GM10266 (cell line): ENCODE data around the gene TDRD12.
"Not testable (repeated sequence)": the region's sequence is repeated elsewhere in the genome, so short reads cannot be mapped to it uniquely, and the experiment has no call there.

Experiments used
- DNase-seq: peaks from one replicate; pipeline ENCODE4 v3.0.0; 2012; ENCODE audit errors: extremely low spot score
- TF ChIP-seq, protein P1 (sequence below): IDR thresholded peaks from 2 replicates; pipeline ENCODE4 v1.5.1; 2012; ENCODE audit warnings: mild to moderate bottlenecking, low read depth; ENCODE audit not compliant: control insufficient read depth, insufficient read depth; ENCODE audit errors: missing control alignments

The TDRD12 gene

DNA sequence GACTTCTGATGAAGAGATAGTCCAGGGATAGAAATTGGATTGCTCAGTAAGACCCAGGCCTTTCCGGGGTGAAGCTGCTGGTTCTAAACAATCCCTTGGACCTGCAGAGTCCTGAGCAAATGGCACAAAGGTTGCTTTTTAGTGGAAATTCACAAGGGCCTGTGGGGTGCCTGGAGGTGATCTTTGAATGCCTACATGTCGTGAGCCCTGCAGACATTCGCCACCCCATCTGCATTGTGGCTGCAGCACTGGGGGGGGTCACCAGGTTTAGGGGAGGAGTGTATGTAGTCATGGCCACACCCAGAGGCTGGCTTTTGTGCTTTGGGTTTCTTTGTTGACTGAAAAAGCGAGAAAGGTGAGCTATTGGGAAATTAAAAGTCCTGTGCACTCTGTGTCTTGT is 108.6 kb downstream of the TDRD12 start:
- no peak for DNase-seq
- TF ChIP-seq, protein P1, sequence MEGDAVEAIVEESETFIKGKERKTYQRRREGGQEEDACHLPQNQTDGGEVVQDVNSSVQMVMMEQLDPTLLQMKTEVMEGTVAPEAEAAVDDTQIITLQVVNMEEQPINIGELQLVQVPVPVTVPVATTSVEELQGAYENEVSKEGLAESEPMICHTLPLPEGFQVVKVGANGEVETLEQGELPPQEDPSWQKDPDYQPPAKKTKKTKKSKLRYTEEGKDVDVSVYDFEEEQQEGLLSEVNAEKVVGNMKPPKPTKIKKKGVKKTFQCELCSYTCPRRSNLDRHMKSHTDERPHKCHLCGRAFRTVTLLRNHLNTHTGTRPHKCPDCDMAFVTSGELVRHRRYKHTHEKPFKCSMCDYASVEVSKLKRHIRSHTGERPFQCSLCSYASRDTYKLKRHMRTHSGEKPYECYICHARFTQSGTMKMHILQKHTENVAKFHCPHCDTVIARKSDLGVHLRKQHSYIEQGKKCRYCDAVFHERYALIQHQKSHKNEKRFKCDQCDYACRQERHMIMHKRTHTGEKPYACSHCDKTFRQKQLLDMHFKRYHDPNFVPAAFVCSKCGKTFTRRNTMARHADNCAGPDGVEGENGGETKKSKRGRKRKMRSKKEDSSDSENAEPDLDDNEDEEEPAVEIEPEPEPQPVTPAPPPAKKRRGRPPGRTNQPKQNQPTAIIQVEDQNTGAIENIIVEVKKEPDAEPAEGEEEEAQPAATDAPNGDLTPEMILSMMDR = no peak

DNA sequence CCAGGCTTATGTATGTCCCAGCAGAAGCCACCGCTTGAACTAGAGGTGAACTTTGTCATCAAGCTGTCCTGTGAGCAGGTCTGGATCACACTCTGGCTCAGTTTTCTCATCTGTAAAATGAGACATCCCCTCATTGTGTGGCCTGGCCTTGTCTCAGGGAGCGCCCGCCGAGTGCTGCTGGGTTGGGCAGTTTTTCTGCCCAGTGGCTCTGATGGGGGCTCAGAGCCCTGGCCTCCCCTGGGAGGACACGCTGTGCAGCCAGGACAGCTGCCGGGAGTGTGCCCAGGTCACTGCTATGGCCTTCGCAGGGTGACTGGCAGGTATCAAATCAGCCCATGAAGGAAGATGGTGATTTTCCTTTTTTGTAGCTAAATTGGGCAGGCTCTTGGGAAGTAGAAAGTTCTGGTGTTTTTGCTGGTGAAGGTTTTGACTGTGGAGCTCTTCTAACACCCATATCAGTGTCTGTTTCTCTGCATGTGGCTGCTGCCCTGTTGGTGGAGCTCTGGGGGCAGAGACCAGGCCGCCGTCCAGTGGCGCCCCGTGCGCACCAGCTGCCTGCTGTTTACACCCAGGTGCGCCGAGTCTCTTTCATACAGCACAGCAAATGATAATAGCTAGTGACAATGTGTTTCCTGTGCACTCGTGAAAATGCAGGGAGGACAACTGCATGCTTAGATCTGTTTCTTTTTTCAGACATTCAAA is 109.2 kb downstream of the TDRD12 start:
- TF ChIP-seq, protein P1 = no peak
- DNase-seq = no peak

DNA sequence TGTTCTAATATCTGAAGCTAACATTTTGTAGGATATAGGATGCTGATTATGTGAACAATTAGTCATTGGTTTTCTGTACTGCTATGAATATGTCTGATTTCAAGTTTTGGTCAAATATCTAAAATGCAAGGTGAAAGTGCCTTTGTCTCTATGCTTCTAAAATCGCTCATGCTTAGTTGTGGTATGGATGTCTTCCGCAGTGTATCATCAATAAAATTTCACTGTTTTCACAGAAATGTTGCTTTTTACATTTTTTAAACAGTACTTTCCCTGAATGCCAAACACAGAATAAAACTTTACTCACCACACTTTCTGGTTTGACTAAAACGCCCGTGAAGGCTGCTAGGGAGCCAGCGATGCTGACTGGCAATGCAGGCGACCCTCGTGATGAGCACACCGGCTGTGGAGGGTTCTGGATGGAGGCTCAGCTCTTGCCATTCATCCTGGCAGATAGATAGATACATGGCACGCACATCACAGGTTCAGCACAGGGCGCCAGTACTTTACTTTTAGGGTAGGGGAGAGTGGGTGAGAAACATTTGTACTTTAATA is 109.9 kb downstream of the TDRD12 start:
- DNase-seq = no peak
- TF ChIP-seq, protein P1 = no peak

DNA sequence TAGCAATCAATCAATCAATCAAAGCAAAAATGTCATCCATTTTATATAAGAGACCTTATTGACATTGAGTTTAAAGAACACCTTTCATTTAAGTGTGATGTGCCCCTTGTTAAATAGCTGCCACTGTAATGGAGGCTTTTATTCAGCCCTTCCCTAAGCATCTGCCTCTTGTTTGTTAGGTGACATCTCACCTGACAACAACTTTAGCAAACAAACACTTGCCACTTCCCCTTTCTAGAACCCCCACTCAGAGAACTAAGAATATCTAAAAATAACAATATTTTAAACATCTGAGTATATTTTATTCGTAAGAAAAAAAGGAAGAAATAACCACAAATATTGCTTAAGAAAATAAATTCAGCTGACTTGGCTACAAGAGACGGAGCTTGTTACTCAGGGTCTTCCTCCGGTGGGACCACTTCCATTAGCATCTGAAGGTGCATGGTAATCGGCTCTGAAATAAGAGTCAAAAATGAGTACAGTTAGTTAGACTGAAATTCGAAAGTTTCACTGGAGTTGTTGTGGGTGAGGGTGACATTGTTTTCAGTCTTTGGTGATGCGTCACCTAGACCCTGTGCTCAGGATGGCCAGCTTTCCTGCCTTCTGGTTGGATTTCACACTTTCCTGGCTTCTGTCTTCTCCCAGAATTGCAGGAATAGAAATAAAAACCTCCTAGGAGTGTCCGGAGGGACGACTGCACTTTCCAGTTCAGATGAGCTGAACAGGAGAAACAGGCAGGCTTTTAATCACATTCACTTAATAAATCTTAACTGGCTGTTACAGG is 110.9 kb downstream of the TDRD12 start:
- TF ChIP-seq, protein P1 = no peak
- no peak for DNase-seq

DNA sequence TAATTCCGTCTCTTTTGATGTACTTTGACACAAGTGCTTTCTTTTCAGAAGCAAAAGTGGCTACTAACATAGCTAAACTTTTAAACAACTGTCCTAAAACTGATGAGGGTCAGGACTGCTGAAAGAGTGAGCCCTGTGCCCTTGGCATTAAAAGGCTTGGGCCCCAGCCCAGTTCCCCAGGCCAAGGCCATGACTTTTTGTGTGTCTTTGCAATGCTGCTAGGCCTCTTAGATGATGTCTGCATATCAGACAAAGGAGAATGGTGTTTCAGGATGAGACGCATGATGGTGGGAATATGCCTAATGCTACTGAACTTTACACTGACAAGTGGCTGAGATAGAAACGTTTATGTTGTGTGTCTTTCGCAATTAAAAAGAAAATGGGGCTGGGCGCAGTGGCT is 112.0 kb downstream of the TDRD12 start:
- TF ChIP-seq, protein P1 = no peak
- no peak for DNase-seq

DNA sequence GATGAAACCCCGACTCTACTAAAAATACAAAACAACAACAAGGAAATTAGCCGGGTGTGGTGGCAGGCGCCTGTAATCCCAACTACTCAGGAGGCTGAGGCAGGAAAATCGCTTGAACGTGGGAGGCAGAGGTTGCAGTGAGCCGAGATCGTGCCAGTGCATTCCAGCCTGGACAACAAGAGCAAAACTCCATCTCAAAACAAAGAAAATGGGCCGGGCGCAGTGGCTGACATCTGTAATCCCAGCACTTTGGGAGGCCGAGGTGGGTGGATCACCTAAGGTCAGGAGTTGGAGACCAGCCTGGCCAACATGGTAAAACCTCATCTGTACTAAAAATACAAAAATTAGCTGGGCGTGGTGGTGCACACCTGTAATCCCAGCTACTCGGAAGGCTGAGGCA is 112.5 kb downstream of the TDRD12 start:
- DNase-seq = not testable (repeated sequence)

DNA sequence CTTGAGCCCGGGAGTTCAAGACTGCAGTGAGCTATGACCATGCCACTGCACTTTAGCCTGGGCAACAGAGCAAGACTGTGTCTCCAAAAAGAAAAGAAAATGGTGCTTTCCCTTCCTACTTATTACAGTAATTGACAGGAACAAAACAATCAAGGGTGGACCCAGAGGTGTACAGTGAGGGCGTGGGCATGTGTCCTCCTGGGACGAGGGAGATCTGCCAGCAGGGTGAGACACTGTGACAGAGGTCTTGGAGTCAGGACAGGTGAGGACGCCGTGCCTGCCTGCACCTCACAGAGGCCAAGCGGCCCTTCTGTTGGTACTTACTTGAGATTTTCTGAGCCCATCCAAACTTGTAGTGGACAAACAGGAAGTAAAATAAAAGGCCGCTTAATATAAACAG is 113.3 kb downstream of the TDRD12 start:
- DNase-seq = not testable (repeated sequence)

DNA sequence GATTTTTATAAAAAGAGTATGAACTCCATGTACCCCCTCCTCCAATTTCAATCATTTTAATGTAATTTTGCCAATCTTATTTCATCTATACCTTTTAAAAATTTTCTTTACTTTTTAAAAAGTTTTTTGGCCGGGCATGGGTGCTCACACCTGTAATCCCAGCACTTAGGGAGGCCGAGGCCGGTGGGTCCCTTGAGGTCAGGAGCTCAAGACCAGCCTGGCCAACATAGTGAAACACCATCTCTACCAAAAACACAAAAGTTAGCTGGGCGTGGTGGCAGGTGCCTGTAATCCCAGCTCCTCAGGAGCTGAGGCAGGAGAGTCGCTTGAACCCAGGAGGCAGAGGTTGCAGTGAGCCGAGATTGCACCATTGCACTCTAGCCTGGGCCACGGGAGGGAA is 113.8 kb downstream of the TDRD12 start:
- DNase-seq = not testable (repeated sequence)
